Left colon (tissue), 2 donors: ENCODE measurements around the gene ATXN2. TPM values are rescaled to one million over a fixed set of nuclear protein-coding genes. Genes with fewer than 3 reads are reported as not detected.

Experiments
- ATAC-seq: fragments of 200-7000 bp; cut with Tn5 transposase; one replicate; pipeline ENCODE4 v1.9.1; 2020; ENCODE audit warnings: mild to moderate bottlenecking, moderate library complexity
- DNase-seq, 2 donors: peaks; one replicate each; pipeline ENCODE4 v3.0.0-alpha.2; 2020
- intact Hi-C, 2 donors: fragments of 100-400 bp; cut with DNase I in 1 of 2; cut with micrococcal nuclease in 1 of 2; formaldehyde crosslinking; loops; one replicate each; pipeline versions ENCODE4 v1.11.2 to v1.14.0; 2022; cut with DNase I, micrococcal nuclease
- total RNA-seq, 2 donors: library from RNA; stranded (reverse); fragmentation: NEBNext Ultra II Directional; extraction: Animal tissue kit (Norgen Biotek cat#: 25700); gene quantifications; one replicate each; pipeline ENCODE4 v1.2.1, GENCODE V29; 2021
- donor health status: DM: no; HTN: no; CAD: no.
- donor health status: DM: yes; HTN: yes; CAD: no.

The ATXN2 gene
- total RNA-seq, 2 donors from 2014 or later = 43.0 to 64.2 TPM

DNA sequence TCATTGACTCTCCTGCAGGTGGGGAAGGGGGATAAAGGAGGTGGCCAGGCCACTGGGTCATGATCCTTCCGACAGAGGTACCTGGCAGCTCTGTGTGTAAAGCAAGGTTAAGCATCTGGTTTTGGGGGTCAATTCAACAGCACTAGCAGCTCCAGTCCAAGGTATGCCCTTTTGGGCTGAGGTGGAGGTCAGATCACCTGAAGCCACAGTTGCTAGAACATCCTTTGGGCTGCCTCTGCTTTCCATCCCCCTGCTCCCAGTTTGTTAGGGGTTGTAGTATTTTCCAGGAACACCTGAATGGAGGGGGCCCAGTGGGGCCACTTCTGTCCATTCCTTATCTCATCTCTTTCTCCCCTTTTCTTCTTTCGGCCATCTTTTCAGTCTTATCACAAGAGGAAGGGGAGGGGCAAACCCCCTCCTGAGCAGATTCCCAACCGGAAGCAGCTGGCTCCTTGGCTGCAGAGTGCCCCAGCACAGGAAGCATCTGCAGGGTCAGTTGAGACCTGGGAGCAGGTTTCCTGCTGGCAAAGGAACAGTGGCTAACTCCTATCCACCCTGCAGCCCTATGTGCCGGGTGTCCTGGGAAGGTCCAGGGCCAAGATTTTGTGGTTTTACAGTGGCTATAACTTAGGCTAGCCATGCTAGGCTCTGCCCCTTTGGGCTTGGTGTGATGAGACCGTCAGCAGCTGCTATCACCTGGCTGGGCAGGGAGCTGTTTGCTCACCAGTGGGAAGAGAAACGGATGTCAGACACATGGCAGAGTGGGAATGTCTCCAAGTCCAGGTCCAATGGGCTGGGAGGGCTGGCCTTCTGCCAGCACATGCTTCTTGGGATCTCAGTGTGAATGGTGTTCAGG is 153.2 kb downstream of the ATXN2 start:
- ATAC-seq (peak; percentile 70), DNase-seq (peak in 1 of 2 donors; percentile 77)
- intact Hi-C loops = no loop called here

DNA sequence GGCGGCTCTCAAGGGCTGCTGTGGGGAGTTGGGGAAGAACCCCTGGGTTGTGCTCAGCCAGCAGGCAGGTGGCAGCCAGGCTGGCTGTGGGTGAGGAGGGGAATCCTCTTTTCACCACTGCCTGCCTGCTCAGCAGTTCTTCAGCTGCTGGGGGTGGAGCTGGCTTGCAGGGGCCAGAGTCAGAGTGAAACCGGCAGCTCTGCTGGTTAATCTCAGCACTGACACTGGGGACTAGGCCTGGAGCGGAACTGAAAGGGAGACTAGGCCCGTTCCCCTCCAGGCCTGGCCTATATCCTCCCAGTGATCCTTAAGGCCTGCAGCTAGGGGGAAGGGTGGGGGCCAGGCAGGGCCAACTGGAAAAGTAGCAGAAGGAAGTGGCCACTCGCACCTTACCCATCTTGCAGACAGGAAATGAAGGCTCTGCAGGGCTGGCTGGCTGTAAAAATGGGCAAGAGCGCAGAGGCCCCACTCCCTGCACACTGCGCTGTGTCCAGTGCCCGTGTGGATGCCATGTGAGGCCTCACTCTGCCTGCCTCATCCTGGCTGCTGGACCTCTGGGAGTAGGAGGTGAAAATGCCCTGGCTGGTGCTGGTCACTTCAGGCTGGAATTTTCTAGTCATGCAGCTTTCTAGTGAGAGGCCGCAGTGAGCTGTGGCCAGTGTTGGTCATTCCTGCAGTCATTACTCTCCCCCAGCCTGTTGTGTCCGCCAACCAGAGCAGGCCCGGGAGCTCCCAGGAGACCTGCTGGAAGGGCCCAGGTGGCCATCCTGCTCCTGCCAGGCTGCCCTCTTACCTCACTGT is 154.0 kb downstream of the ATXN2 start:
- ATAC-seq (peak; percentile 23), DNase-seq (peak; percentile 73 to 81)
- intact Hi-C loops = no loop called here

DNA sequence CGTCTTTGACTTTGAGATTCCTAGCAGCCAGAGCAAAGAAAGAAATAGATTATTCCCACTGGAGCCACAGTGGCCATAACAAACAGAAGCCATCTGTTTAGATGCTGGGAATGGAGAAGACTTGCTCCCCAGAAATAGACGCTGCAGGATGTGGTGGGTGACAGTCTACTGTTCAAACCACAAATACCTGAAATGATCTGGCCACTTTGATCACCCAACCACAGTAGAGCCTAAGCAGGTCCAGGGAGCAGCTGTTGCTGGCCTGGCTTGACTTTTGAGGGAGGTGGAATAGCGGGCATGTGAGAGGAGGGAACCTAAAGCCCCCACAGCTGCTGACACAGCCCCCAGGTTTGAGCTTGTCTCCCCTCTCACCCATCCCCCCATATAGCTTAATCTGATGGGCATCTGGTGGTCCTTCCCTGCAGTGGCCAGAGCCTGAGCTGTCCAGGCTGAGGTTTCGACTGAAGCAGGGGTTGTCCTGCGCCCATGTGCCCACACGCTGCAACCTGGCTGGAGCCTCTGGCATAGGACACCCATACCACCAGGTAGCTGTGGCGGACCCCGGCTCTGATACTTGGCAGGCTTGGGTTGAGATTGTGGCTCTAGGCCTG is 154.7 kb downstream of the ATXN2 start:
- DNase-seq (no peak), ATAC-seq (no peak)
- intact Hi-C loops = no loop called here

DNA sequence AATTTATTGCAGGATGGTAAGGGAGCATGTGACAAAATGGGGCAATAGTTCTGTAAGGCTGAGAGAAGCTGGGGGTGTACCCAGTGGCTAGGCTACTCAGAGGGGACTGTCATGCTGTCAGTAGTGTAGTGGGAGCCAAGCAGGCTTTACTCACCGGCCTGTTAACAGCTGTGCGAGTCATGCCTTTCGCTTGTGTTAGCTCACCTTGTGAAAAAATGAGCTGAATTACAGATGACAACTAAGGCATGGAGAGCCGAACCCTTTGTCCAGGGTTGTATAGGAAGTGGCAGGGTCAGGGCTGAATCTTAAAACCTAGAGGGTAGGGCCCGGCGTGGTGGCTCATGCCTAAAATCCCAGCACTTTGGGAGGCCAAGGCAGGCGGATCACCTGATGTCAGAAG is 155.5 kb downstream of the ATXN2 start:
- DNase-seq (no peak), ATAC-seq (no peak)
- intact Hi-C loops = no loop called here

DNA sequence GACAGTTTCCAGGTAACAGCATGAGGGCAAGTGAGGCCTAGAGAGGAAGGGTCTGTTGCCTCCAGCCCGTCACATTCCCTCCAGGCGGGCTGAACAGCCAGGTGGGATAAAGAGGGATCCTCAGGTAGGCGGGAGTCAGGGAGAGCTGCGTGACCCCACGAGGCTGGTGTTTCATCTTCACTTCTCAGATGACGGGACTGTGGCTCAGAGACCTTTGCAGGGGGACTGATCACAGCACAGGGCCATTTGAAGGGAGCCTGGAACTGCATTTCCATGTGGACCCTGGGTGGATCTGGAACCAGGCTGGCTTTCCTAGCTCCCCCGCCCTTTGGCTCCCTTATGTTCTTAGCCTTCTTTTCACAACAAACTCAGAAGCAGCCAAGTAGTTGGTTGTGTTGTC is 156.0 kb downstream of the ATXN2 start:
- peak in 1 of 2 donors; percentile 19 for DNase-seq
- intact Hi-C loops = no loop called here
- ATAC-seq = no peak

DNA sequence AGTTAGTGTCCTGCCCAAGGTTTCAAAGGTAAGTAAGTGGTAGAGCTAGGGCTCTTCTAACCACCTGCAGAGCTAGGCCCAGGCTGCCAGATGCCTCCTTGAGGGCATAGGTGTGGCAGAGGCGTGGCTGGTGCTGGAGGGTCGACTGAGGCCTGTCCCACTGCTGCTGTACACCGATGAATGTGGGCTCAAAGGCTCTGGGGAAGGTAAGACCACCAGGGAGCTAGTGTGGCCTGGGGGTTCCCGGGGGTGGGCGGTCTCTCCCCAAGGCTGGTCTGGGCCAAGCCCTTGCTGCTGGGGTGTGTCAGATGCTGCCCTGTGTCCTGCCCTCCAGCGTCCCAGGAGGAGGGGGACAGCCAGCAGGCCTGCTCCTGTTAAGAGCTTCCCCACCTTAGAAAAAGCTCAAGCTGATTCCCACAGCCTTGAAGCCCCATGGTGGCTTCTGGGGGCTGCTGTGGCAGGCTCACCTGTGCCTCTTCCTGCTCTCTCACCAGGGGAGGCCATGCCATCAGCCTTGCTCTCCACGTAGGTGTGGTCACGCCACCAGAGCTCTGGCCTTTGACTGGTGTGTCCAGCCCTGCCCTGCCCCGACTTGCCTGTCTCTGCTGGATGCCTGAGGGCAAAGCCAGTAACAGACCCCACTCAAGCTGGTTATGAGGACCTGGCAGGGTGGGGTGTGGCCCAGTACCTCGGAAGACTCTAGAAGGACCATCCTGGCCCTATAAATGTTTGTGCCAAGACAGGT is 156.6 kb downstream of the ATXN2 start:
- DNase-seq (peak; percentile 49 to 59), ATAC-seq (peak; percentile 38)
- intact Hi-C loops = no loop called here

DNA sequence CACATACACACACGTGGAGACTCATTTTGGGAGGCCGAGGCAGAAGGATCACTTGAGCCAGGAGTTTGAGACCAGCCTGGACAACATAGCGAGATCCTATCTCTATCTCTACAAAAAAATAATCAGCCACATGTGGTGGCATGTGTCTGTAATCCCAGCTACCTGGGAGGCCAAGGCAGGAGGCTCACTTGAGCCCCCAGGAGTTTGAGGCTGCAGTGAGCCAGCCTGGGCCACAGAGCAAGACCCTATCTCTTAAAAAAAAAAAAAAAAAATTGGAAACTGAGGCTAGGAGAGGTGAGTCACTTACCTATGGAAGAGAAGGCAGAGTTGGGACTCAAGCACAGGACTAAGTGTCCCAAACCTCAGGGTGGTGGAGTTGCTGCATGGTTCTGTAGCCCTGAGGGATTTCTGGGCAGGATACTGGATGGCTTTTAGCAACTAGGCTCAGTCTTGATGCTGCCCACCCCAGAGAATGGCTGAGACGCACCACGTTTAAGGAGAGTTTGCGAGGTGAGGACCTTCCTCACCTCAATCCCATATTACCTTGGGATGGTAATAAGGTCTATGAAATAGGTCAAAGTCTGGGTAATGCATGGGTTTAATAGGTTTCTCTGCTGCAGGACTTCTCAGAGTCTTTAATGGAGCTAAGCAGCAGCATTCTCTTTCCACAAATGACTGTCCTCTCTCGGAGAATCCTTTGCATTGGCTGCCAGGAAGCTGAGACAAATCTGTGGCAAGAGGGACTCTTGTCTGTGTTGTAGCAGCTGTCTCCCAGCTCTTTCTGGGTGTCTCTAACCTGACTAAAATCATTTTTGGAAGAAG is 157.8 kb downstream of the ATXN2 start:
- intact Hi-C loops = no loop called here
- ATAC-seq (no peak), DNase-seq (peak in 1 of 2 donors; percentile 15)

DNA sequence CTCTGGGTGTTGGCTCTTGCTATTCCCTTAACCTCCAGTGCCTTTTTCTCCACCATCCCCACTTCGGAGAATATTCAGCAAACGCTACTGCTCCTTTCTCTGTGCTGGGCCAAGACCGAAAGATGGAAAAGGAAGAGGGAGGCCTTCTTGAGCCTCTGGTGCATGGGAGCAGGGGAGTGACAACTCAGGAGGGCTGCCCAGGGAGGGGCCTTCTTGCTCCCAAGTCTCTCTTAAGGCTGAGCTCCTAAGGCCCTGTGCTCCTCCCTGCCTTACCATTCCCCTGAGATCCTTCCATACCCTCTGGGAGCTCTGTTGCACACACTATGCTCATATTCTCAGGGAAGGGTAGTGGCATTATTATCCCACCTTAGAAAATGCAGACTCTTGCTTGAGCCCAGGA is 158.5 kb downstream of the ATXN2 start:
- DNase-seq = peak in 1 of 2 donors; percentile 21

DNA sequence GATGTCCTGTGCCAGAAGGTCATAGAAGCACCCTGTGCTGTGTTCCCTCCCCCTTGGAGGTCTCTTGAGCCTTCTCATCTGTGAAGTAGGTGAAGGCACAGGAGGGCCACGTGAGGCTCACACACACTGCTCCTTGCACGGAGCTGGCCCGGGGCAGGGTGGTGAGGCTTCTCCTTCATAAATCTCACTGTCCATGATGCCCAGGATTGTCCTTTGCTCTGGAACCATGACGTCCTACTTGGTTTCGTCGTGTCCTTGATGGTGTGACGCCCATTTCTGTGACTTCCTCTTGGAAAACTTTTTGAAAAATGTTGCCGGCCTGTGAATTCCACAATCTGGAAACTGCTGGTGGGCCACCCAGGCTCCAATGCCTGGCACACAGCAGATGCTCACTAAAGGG is 159.0 kb downstream of the ATXN2 start:
- intact Hi-C loops = no loop called here
- DNase-seq = peak in 1 of 2 donors; percentile 24
- no peak for ATAC-seq

More for the DNA sequence above, 158.5 kb downstream of the ATXN2 start:
- no peak for ATAC-seq
- intact Hi-C loops = no loop called here

DNA sequence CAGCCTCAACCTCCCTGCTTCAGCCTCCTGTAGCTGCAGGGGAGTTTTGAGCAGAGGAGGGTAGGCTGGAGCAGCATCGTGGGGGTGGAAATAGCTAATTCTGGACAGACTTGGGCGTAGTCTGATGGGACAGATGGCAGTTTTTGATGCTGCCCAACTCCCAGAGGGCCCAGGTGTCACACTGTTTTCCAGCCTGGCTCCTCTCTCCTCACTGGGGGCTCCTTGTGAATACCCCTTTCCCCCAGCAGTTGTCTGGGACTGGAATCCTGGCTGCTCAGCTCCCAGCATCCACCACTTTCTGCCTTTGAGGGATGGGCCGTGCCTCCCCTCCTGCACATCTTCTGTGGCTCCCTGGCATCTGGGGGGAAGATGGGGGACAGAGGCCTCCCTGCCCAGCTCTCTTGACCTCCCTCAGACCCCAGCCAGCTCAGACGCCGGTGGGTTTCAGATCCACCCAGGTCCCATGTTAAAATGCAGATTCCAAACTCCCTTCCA is 159.4 kb downstream of the ATXN2 start:
- DNase-seq = peak in 1 of 2 donors; percentile 21
- intact Hi-C loops = no loop called here

DNA sequence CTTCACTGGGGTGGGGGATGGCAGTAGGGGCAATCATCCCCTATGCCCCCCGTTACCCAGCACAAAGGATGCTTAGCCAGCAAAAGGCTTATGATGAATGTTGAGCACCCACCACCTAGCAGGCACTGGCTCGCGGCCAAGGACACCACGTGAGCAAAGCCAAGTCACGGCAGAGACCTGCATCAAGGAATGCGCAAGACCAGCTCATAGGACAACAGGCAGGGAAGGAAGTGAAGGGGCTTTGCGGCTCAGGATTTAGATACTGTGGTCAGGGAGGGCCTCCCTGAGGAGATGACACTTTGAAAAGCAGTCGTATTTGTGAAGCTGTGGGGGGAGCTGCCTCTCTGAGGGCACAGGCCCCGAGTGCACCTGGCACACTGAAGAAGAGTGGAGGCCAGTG is 160.6 kb downstream of the ATXN2 start:
- ATAC-seq = no peak
- peak; percentile 56 to 61 for DNase-seq
- intact Hi-C loops = no loop called here

More for the DNA sequence above, 159.4 kb downstream of the ATXN2 start:
- ATAC-seq = no peak

DNA sequence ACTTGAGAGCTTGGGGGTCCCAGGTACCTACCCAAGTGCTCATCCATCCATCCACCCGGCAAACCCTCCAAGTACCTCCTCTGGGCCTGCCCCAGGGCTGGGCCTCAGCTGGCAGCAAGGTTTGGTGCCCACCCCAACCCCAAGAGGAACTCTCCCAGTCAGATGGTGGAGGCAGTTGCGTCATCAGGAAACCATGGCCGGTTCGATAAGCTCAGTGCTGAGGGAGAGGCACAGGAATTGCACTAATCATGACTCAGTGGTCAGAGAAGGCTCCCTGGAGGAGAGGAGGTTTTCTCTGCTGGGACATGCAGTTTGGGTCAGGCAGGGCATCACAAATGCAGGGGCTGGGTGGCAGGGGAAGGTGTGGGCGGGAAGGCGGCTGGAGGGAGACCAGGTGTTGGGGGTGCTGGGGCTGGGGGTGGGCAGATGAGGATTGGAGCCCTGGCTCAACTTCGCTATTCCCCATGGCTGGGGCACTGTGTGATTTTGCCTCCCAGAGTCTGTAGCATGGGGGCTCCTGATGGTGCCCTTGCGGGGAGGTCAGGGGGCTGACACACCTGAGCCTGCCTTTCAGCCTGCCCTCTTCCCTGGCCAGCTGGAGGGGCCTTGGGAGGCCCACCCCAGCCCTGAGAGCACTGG is 161.2 kb downstream of the ATXN2 start:
- intact Hi-C loops = no loop called here
- peak; percentile 40 to 60 for DNase-seq
- ATAC-seq = no peak

DNA sequence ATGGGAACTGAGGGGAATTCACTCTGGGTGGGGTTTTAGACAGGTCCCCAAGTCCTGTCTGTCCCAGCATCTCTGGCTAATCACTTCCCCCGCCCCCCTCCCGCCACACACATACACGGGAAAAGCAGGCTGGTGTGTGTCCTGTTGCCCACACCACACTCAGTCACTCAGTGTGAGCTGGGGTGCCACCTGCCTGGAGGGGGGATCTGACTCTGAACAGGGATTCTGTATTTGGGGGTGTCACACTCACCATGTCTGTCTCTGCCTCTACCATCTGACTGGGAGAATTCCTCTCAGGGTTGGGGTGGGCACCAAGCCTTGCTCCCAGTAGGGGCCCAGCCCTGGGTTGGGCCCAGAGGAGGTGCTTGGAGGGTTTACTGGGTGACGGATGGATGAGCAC is 162.3 kb downstream of the ATXN2 start:
- DNase-seq (no peak), ATAC-seq (no peak)
- intact Hi-C loops = no loop called here

DNA sequence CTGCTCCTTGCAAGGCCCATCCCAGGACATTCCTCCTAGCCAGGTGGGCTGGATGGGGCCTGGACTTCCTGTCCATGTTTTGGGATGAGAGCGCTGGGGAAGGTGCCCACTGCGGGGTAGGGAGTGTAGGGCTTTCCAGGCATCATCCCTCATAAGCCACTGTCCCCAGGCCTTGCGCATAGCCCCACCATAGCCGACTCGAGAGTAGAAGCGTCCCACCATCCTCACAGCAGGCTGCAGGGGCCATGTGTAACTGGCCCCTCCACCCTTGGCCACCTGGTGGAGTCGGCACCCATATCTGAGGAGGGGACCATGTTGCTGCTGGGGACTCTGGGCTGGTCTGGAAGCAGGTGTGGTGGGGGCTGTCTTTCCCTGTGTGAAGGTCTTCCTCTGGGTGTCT is 162.8 kb downstream of the ATXN2 start:
- DNase-seq (no peak), ATAC-seq (no peak)
- intact Hi-C loops = no loop called here

DNA sequence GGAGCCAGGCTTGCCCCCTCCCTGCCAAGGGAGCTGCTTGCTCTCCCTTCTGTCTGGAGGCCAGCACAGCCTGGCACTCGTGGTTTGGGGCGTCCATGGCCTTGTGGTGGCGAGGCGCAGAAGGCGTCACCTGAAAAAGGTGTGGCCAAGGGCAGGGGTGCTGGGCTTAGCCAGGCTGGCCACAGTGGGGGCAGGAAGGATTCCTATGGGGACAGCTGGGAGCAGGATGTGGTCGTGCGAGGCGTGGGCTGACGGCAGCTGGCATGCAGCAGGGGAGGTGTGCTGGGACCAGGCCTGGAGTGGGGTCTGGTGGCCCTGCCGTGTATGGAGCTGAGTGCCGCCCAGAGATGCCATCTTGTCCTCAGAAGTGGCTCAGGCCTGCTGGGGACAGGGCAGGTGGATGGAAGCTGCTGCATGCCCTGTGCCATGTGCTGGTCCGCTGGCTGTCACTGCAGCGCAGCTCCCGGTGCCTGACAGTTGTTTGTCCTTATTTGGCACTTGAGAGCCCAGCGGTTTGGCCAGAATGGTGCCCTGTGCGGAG is 163.4 kb downstream of the ATXN2 start:
- DNase-seq = peak in 1 of 2 donors; percentile 31
- intact Hi-C loops = no loop called here
- no peak for ATAC-seq

DNA sequence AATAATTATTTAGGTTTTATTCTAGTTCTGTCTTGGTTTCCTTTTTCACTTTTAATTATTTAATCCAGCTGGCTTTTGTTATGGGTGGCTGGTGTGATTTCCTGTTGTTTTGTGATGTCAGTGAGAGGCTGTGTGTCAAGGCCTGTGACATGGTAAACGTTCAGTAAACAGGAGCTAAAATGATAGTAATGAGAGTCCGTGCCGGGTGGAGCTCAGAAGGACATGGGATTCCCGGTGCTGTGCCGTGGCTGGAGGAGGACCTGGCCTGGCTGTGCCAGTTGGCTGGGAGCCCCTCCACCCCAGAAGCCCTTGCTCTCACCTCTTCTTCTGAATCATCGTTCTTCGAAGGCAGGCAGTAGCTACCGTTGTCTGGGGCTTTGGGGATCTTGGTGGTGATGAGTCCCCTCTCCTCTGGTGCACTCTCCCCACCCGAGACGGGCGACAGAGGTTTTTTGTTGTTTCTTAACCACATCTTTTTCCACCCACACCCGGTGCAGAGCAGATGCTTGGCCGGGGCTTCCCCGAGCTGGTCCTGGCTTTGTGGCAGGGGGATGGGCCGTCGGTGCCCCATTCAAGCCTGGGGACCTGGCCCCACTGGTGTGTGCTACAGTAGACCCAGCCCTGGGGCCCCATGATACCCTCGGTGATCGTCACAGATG is 164.3 kb downstream of the ATXN2 start:
- intact Hi-C loops = no loop called here
- peak; percentile 71 to 79 for DNase-seq
- peak; percentile 55 for ATAC-seq

DNA sequence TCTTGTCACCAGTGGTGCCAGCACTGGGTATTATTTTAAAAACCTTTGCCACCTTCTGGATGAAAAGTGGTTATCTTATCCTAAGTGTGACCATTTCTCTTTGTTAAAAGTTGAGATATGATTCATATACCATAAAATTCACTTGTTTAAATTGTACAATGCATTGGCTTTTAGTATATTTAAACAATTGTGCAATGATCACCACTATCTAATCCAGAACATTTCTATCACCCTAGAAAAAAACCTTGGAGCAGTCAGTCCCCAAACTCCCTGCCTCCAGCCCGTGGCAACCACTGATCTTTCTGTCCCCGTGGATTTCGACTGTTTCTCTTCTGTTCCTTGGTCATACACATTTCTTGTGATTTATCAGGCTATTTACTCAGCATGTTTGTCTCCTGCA is 165.1 kb downstream of the ATXN2 start:
- DNase-seq (no peak), ATAC-seq (no peak)
- intact Hi-C loops = no loop called here
